ENCODE data around the gene CPPED1. TPM values are rescaled to one million over a fixed set of nuclear protein-coding genes. Genes with fewer than 3 reads are reported as not detected.

Gene CPPED1
- total RNA-seq, 1 experiment from 2014 or later, result 7.9 TPM

DNA sequence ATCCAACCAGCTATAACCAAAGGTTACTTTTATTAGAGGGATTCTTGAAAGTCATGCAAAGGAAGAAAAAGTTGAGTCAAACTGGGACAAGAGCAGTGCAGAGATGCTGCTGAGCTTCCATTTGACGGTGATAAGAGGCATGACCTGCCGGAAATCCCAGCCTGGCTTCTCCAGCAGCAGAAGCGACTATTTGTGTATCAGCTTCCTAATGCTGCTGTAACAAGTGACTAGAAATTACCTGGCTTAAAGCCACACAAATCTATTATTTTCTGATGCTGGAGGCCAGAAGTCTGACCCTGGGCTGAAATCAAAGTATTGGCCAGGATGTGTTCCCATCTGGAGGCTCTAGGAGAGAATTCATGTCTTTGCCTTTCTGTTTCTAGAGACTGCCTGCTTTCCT lies 41.6 kb upstream of the CPPED1 start:
- no peaks in the 10 kb centered on the region for H3K79me2 ChIP-seq (ENCODE audit: insufficient read depth, low read length)
- H3K36me3 Mint-ChIP-seq (ENCODE audit: insufficient read depth in 1 of 3, low read depth in 3 of 3), result no peaks in the 10 kb centered on the region
- no peaks in the 10 kb centered on the region for H3K4me1 ChIP-seq (ENCODE audit: insufficient read depth, low read length)
- H4K5ac ChIP-seq (ENCODE audit: insufficient read length, low read depth, low read length), result no peak overlapping the region
- H3K4me2 ChIP-seq (ENCODE audit: insufficient read depth, insufficient read length, low read length), result no peak overlapping the region
- no peak overlapping the region for H3K56ac ChIP-seq (ENCODE audit: insufficient read length, low read depth, low read length)
- H3K9me3 Mint-ChIP-seq, result peaks cover 0 to 3% of the 10 kb centered on the region in 2 experiments; a peak in 1 of 5 replicates
- H2BK15ac ChIP-seq (ENCODE audit: low read depth, low read length), result no peak overlapping the region
- no peaks in the 10 kb centered on the region for H3K79me1 ChIP-seq (ENCODE audit: insufficient read depth, low read depth, low read length, poor library complexity, severe bottlenecking)
- no peak overlapping the region for H2BK5ac ChIP-seq (ENCODE audit: insufficient read length, low read length)
- H3K9me3 ChIP-seq (ENCODE audit: control insufficient read depth, low read depth, low read length), result no peaks in the 10 kb centered on the region
- no peak overlapping the region for H2BK20ac ChIP-seq (ENCODE audit: low read depth, low read length, poor library complexity, severe bottlenecking)
- no peak overlapping the region for H2AFZ ChIP-seq (ENCODE audit: low read length)
- no peak overlapping the region for H3K18ac ChIP-seq (ENCODE audit: insufficient read length, low read depth, low read length)
- H3K9ac ChIP-seq (ENCODE audit: extremely low read depth, insufficient read length, low read length), result no peak overlapping the region
- no peak overlapping the region for H3K27ac Mint-ChIP-seq
- TF ChIP-seq, protein P1, sequence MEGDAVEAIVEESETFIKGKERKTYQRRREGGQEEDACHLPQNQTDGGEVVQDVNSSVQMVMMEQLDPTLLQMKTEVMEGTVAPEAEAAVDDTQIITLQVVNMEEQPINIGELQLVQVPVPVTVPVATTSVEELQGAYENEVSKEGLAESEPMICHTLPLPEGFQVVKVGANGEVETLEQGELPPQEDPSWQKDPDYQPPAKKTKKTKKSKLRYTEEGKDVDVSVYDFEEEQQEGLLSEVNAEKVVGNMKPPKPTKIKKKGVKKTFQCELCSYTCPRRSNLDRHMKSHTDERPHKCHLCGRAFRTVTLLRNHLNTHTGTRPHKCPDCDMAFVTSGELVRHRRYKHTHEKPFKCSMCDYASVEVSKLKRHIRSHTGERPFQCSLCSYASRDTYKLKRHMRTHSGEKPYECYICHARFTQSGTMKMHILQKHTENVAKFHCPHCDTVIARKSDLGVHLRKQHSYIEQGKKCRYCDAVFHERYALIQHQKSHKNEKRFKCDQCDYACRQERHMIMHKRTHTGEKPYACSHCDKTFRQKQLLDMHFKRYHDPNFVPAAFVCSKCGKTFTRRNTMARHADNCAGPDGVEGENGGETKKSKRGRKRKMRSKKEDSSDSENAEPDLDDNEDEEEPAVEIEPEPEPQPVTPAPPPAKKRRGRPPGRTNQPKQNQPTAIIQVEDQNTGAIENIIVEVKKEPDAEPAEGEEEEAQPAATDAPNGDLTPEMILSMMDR (conservative IDR thresholded peaks at IDR 0.05), result no peak
- no peak overlapping the region for H4K8ac ChIP-seq (replicated peaks; ENCODE audit: insufficient read length, low read depth, low read length)
- H3K27me3 Mint-ChIP-seq (ENCODE audit: low read depth), result peaks cover 10% of the 10 kb centered on the region
- H3K14ac ChIP-seq (ENCODE audit: insufficient read depth, low read length), result no peak overlapping the region
- H3K4me3 Mint-ChIP-seq, result no peak overlapping the region
- no peak overlapping the region for H3K4ac ChIP-seq (ENCODE audit: low read depth, low read length)
- no peak overlapping the region for H4K91ac ChIP-seq (ENCODE audit: insufficient read length, low read depth, low read length)
- H2BK12ac ChIP-seq (ENCODE audit: insufficient read length, low read depth, low read length), result no peak overlapping the region
- H3K23me2 ChIP-seq (ENCODE audit: insufficient read length, low read depth, low read length, poor library complexity, severe bottlenecking), result no peaks in the 10 kb centered on the region
- H2AK5ac ChIP-seq (ENCODE audit: insufficient read length, low read length), result no peak overlapping the region
- no peak overlapping the region for H3T11ph ChIP-seq (ENCODE audit: low read length)
- H3K27ac ChIP-seq (ENCODE audit: insufficient read length, low read depth, low read length), result no peak overlapping the region
- WGBS (ENCODE audit: extremely low coverage, insufficient read length, low lambda C conversion rate), result no CpG with 5 or more reads among the region's 3 CpGs
- H4K20me1 ChIP-seq (ENCODE audit: control insufficient read depth, insufficient read depth, insufficient read length), result no peaks in the 10 kb centered on the region
- H2BK120ac ChIP-seq (ENCODE audit: low read depth, low read length, poor library complexity, severe bottlenecking), result no peak overlapping the region
- H3K4me1 Mint-ChIP-seq, result no peaks in the 10 kb centered on the region
- DNase-seq, result no peak
- H3K27me3 ChIP-seq (ENCODE audit: insufficient read depth, low read length), result no peaks in the 10 kb centered on the region; the same call in 1 of the 2 replicates
- H3K23ac ChIP-seq (ENCODE audit: insufficient read length, low read depth, low read length), result no peak overlapping the region
